ENCODE measurements around the gene ACYP2.

- no peak for TF ChIP-seq CTCF (IDR thresholded peaks at IDR 0.05)
- no peak for TF ChIP-seq POLR2A (IDR thresholded peaks at IDR 0.05)
Measured at GRCh38 chr2:54143780-54144179, 28.4 kb downstream of the ACYP2 start.

Data from Peyer's patch (tissue), 4 donors.